SW 1271 (cell line): ENCODE data around the gene CACNA1A.
"Not testable (repeated sequence)": the region's sequence is repeated elsewhere in the genome, so short reads cannot be mapped to it uniquely, and the experiment has no call there.

Source experiments
- DNase-seq, 2 experiments: peaks; one replicate each; lab custom pipeline; 2025; lab: John Stamatoyannopoulos, UW

Gene CACNA1A

GRCh38 chr19:13277104-13277809 lies 229.0 kb downstream of the CACNA1A start:
- peak; percentile 59 to 69 for DNase-seq

GRCh38 chr19:13275016-13275722 lies 231.1 kb downstream of the CACNA1A start:
- no peak for DNase-seq

- DNase-seq: no peak
These were observed 235.7 kb downstream of the CACNA1A start for GRCh38 chr19:13270514-13271105.

- DNase-seq: no peak
These were observed 236.9 kb downstream of the CACNA1A start for GRCh38 chr19:13269348-13269747.

GRCh38 chr19:13267889-13268288 lies 238.4 kb downstream of the CACNA1A start:
- no peak for DNase-seq

GRCh38 chr19:13267131-13267530 lies 239.1 kb downstream of the CACNA1A start:
- no peak for DNase-seq

GRCh38 chr19:13262450-13262849 lies 243.8 kb downstream of the CACNA1A start:
- peak in 1 of 2 experiments; percentile 58 for DNase-seq

- DNase-seq: peak; percentile 38 to 83
These were observed 245.2 kb downstream of the CACNA1A start for GRCh38 chr19:13260883-13261653.

GRCh38 chr19:13256918-13257317 lies 249.4 kb downstream of the CACNA1A start:
- DNase-seq: no peak

GRCh38 chr19:13256398-13256797 lies 249.9 kb downstream of the CACNA1A start:
- not testable (repeated sequence) for DNase-seq

GRCh38 chr19:13255719-13256059 lies 250.6 kb downstream of the CACNA1A start:
- DNase-seq: no peak

- no peak for DNase-seq
These were observed 251.1 kb downstream of the CACNA1A start for GRCh38 chr19:13255041-13255718.

- DNase-seq: no peak
These were observed 253.5 kb downstream of the CACNA1A start for GRCh38 chr19:13252569-13253335.

GRCh38 chr19:13244920-13245319 lies 261.4 kb downstream of the CACNA1A start:
- no peak for DNase-seq

GRCh38 chr19:13241231-13242104 lies 264.8 kb downstream of the CACNA1A start:
- no peak for DNase-seq

- no peak for DNase-seq
These were observed 265.8 kb downstream of the CACNA1A start for GRCh38 chr19:13240312-13241022.

GRCh38 chr19:13238891-13239534 lies 267.3 kb downstream of the CACNA1A start:
- no peak for DNase-seq

GRCh38 chr19:13234518-13234917 lies 271.8 kb downstream of the CACNA1A start:
- peak in 1 of 2 experiments; percentile 31 for DNase-seq

- DNase-seq: no peak
These were observed 274.6 kb downstream of the CACNA1A start for GRCh38 chr19:13231663-13232062.
